Measurements from ENCODE around the gene TMEM190. TPM values are rescaled to one million over a fixed set of nuclear protein-coding genes. Genes with fewer than 3 reads are reported as not detected.

TMEM190 gene
- total and polyA plus RNA-seq, 9 of the 15 experiments (the other 6 are each of a cell fraction or from before 2014, with no cell fraction given) = not detected

DNA sequence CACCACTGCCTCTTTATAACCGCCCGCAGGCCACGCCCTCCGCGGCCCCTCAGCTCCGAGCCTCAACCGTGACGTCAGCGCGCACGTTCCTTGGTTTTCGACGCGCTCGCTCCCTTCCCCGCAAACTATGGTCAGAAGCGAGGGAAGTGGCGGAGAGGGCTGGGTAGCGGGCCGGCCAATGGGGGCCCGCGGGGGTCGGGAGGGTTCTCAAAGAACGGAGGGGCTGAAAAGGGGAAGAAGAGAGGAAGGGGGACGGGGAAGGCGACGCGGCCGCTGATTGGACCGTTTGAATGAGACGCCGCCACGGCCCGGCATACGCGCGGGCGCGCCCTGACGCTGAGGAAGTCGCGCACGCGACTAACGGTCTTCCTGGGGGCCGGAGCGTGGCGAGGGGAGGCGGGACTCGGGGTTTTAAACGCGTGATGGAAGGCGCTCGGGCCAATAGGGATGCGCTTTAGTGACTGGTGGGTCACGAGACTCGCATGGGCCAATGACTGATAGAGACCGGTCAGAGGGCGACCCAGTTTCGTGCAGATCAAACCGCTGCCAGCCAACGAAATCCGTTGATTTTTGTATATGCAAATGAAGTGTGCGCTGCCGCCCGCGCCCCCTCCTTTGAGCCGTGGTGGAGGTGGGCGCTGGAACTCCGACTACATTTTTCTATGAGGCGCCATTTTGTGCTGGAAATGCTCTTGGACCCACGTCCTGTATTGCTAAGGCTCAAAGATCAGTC lies 31.3 kb downstream of the TMEM190 start (continued):
- TF ChIP-seq, protein P1, sequence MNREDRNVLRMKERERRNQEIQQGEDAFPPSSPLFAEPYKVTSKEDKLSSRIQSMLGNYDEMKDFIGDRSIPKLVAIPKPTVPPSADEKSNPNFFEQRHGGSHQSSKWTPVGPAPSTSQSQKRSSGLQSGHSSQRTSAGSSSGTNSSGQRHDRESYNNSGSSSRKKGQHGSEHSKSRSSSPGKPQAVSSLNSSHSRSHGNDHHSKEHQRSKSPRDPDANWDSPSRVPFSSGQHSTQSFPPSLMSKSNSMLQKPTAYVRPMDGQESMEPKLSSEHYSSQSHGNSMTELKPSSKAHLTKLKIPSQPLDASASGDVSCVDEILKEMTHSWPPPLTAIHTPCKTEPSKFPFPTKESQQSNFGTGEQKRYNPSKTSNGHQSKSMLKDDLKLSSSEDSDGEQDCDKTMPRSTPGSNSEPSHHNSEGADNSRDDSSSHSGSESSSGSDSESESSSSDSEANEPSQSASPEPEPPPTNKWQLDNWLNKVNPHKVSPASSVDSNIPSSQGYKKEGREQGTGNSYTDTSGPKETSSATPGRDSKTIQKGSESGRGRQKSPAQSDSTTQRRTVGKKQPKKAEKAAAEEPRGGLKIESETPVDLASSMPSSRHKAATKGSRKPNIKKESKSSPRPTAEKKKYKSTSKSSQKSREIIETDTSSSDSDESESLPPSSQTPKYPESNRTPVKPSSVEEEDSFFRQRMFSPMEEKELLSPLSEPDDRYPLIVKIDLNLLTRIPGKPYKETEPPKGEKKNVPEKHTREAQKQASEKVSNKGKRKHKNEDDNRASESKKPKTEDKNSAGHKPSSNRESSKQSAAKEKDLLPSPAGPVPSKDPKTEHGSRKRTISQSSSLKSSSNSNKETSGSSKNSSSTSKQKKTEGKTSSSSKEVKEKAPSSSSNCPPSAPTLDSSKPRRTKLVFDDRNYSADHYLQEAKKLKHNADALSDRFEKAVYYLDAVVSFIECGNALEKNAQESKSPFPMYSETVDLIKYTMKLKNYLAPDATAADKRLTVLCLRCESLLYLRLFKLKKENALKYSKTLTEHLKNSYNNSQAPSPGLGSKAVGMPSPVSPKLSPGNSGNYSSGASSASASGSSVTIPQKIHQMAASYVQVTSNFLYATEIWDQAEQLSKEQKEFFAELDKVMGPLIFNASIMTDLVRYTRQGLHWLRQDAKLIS (CRISPR knock-in tag; IDR thresholded peaks at IDR 0.05) = peak; percentile 60
- TF ChIP-seq ZZZ3 (IDR thresholded peaks at IDR 0.05) = no peak
- no peak for TF ChIP-seq ARID1B (IDR thresholded peaks at IDR 0.05)
- TF ChIP-seq ZNF280A (IDR thresholded peaks at IDR 0.05; ENCODE audit: low read depth, partially characterized antibody) = no peak
- TF ChIP-seq ZBTB26 (CRISPR knock-in tag; IDR thresholded peaks at IDR 0.05) = no peak
- TF ChIP-seq ZNF143 (CRISPR knock-in tag; IDR thresholded peaks at IDR 0.05) = no peak
- TF ChIP-seq FOXO4 (CRISPR knock-in tag; IDR thresholded peaks at IDR 0.05) = no peak
- no peak for TF ChIP-seq SNRNP70 (optimal IDR thresholded peaks at IDR 0.05; ENCODE audit: low read depth, low read length)
- no peak for TF ChIP-seq JUNB (CRISPR knock-in tag; conservative IDR thresholded peaks at IDR 0.05)
- TF ChIP-seq ZBTB7A (IDR thresholded peaks at IDR 0.05; ENCODE audit: borderline replicate concordance, control insufficient read depth, low read depth, low read length) = peak; percentile 11
- no peak for TF ChIP-seq PYGO2 (tag; IDR thresholded peaks at IDR 0.05)
- TF ChIP-seq, protein P2, sequence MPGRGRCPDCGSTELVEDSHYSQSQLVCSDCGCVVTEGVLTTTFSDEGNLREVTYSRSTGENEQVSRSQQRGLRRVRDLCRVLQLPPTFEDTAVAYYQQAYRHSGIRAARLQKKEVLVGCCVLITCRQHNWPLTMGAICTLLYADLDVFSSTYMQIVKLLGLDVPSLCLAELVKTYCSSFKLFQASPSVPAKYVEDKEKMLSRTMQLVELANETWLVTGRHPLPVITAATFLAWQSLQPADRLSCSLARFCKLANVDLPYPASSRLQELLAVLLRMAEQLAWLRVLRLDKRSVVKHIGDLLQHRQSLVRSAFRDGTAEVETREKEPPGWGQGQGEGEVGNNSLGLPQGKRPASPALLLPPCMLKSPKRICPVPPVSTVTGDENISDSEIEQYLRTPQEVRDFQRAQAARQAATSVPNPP (IDR thresholded peaks at IDR 0.05; ENCODE audit: borderline replicate concordance, insufficient read depth, insufficient read length) = no peak
- no peak for TF ChIP-seq MAFF (IDR thresholded peaks at IDR 0.05; ENCODE audit: low read length)
- no peak for TF ChIP-seq ZNF174 (CRISPR knock-in tag; IDR thresholded peaks at IDR 0.05)
- peak in 1 of 2 experiments; percentile 33; a peak in 1 of 4 replicates for TF ChIP-seq HDAC1 (IDR thresholded peaks at IDR 0.05)
- TF ChIP-seq HSF4 (CRISPR knock-in tag; IDR thresholded peaks at IDR 0.05; ENCODE audit: borderline replicate concordance) = no peak

Data from K562 (cell line).